Esophagus muscularis mucosa (tissue), 4 donors: ENCODE results near the gene GPX1.
"Not testable (repeated sequence)": the region's sequence is repeated elsewhere in the genome, so short reads cannot be mapped to it uniquely, and the experiment has no call there.

Experiments
- CTCF ChIP-seq, 3 experiments: fragments of 200-600 bp in 2 of 3; fragments of 450-650 bp in 1 of 3; sonication (generic) in 2 of 3; IDR thresholded peaks; one replicate each; pipeline ENCODE4 v1.5.1; 2017 to 2019; ENCODE audit warnings: antibody characterized with exemption in 3 of 3, mild to moderate bottlenecking in 2 of 3, moderate library complexity in 1 of 3
- EP300 ChIP-seq: sonication (generic); formaldehyde crosslinking; IDR thresholded peaks from one replicate; pipeline ENCODE4 v1.6.1; 2017; ENCODE audit warnings: antibody characterized with exemption
- POLR2A ChIP-seq: fragments of 450-650 bp; IDR thresholded peaks from one replicate; pipeline ENCODE4 v1.6.1; 2017; ENCODE audit warnings: antibody characterized with exemption, moderate library complexity, mild to moderate bottlenecking, low read depth
- POLR2AphosphoS5 ChIP-seq, 2 donors: sonication (generic); formaldehyde crosslinking; IDR thresholded peaks; one replicate each; pipeline ENCODE4 v1.6.1; 2017; ENCODE audit warnings: antibody characterized with exemption in 2 of 2

GRCh38 chr3:49391310-49391709 is 33.2 kb upstream of the GPX1 start:
- not testable (repeated sequence) for TF ChIP-seq CTCF (IDR thresholded peaks at IDR 0.05); POLR2A; EP300; POLR2AphosphoS5 (IDR thresholded peaks at IDR 0.05)
